Measurements from ENCODE around the gene STK32C. TPM values are rescaled to one million over a fixed set of nuclear protein-coding genes. Genes with fewer than 3 reads are reported as not detected.

Gene STK32C
- total RNA-seq, 2 donors from 2014 or later = 2.6 to 3.7 TPM

- H3K27ac ChIP-seq = no peak overlapping the region
- no peak for DNase-seq (ENCODE audit: low spot score)
- H3K4me3 ChIP-seq = no peak overlapping the region
- H3K36me3 ChIP-seq = no peaks in the 10 kb centered on the region
- no peaks in the 10 kb centered on the region for H3K27me3 ChIP-seq
- peaks cover 0 to 5% of the 10 kb centered on the region in 2 donors for H3K4me1 ChIP-seq
- no peak for TF ChIP-seq CTCF (IDR thresholded peaks at IDR 0.05)
- H3K9me3 ChIP-seq = no peaks in the 10 kb centered on the region
Observed at GRCh38 chr10:132170561-132171361, 137.0 kb downstream of the STK32C start.

GRCh38 chr10:132169766-132170560 lies 137.8 kb downstream of the STK32C start:
- H3K4me1 ChIP-seq = no peaks in the 10 kb centered on the region
- no peak overlapping the region for H3K4me3 ChIP-seq
- no peak for TF ChIP-seq CTCF (IDR thresholded peaks at IDR 0.05)
- DNase-seq (ENCODE audit: low spot score) = no peak
- H3K9me3 ChIP-seq = no peaks in the 10 kb centered on the region
- no peak overlapping the region for H3K27ac ChIP-seq
- H3K36me3 ChIP-seq = no peaks in the 10 kb centered on the region
- H3K27me3 ChIP-seq = no peaks in the 10 kb centered on the region

GRCh38 chr10:132169031-132169765 lies 138.6 kb downstream of the STK32C start:
- H3K9me3 ChIP-seq = no peaks in the 10 kb centered on the region
- no peak overlapping the region for H3K4me3 ChIP-seq
- DNase-seq (ENCODE audit: low spot score) = no peak
- H3K36me3 ChIP-seq = no peaks in the 10 kb centered on the region
- H3K4me1 ChIP-seq = no peaks in the 10 kb centered on the region
- no peak overlapping the region for H3K27ac ChIP-seq
- TF ChIP-seq CTCF (IDR thresholded peaks at IDR 0.05) = no peak
- H3K27me3 ChIP-seq = no peaks in the 10 kb centered on the region

GRCh38 chr10:132168571-132169030 lies 139.1 kb downstream of the STK32C start:
- no peak for DNase-seq (ENCODE audit: low spot score)
- Histone ChIP-seq H3K27ac (no peak overlapping the region), H3K4me1 (peaks cover 0 to 6% of the 10 kb centered on the region in 2 donors), H3K36me3 (no peaks in the 10 kb centered on the region), H3K27me3 (no peaks in the 10 kb centered on the region), H3K4me3 (no peak overlapping the region), H3K9me3 (no peaks in the 10 kb centered on the region)
- no peak for TF ChIP-seq CTCF (IDR thresholded peaks at IDR 0.05)

GRCh38 chr10:132167976-132168375 lies 139.8 kb downstream of the STK32C start:
- H3K4me1 ChIP-seq = peaks cover 0 to 12% of the 10 kb centered on the region in 2 donors
- no peak overlapping the region for H3K4me3 ChIP-seq
- no peaks in the 10 kb centered on the region for H3K27me3 ChIP-seq
- TF ChIP-seq CTCF (IDR thresholded peaks at IDR 0.05) = no peak
- no peaks in the 10 kb centered on the region for H3K36me3 ChIP-seq
- no peak for DNase-seq (ENCODE audit: low spot score)
- no peaks in the 10 kb centered on the region for H3K9me3 ChIP-seq
- H3K27ac ChIP-seq = no peak overlapping the region
